Neural progenitor cell (in vitro differentiated cells): ENCODE data around the gene STPG4. TPM values are rescaled to one million over a fixed set of nuclear protein-coding genes. Genes with fewer than 3 reads are reported as not detected.

ENCODE experiments used
- DNase-seq: peaks from one replicate; pipeline ENCODE4 v3.0.0-alpha.2; 2016; ENCODE audit warnings: low spot score
- H2AFZ ChIP-seq: fragments of 200-600 bp; sonication (generic); replicated peaks from 2 replicates; pipeline ENCODE4 v1.6.1; 2016; ENCODE audit warnings: antibody characterized with exemption
- H3F3A ChIP-seq: fragments of 200-600 bp; sonication (generic); 2 replicates; pipeline ENCODE4 v1.6.1; 2016; ENCODE audit warnings: antibody characterized with exemption, low read depth
- H3K27ac ChIP-seq: fragments of 200-600 bp; sonication (generic); 2 replicates; pipeline ENCODE4 v1.5.1; 2016; ENCODE audit warnings: mild to moderate bottlenecking
- H3K27me3 ChIP-seq: fragments of 200-600 bp; sonication (generic); 2 replicates; pipeline ENCODE4 v1.6.1; 2016; ENCODE audit warnings: mild to moderate bottlenecking, moderate library complexity
- H3K36me3 ChIP-seq: fragments of 200-600 bp; sonication (generic); 2 replicates; pipeline ENCODE4 v1.5.1; 2016
- H3K4me1 ChIP-seq: fragments of 200-600 bp; sonication (generic); 2 replicates; pipeline ENCODE4 v1.6.1; 2016; ENCODE audit warnings: mixed run types
- H3K4me2 ChIP-seq: fragments of 200-600 bp; sonication (generic); 2 replicates; pipeline ENCODE4 v1.6.1; 2016
- H3K4me3 ChIP-seq: fragments of 200-600 bp; sonication (generic); 2 replicates; pipeline ENCODE4 v1.5.1; 2016
- H3K79me2 ChIP-seq: fragments of 200-600 bp; sonication (generic); 2 replicates; pipeline ENCODE4 v1.6.1; 2016; ENCODE audit warnings: low read depth
- H3K9ac ChIP-seq: fragments of 200-600 bp; sonication (generic); 2 replicates; pipeline ENCODE4 v1.6.1; 2016
- H3K9me3 ChIP-seq: fragments of 200-600 bp; sonication (generic); 2 replicates; pipeline ENCODE4 v1.5.1; 2016; ENCODE audit warnings: low read depth
- H4K20me1 ChIP-seq: fragments of 200-600 bp; sonication (generic); 2 replicates; pipeline ENCODE4 v1.6.1; 2016; ENCODE audit warnings: low read depth
- H3K27ac Mint-ChIP-seq: 3 replicates; pipeline ENCODE4 v1.8.0; 2021; ENCODE audit warnings: mixed read lengths
- H3K27me3 Mint-ChIP-seq: 2 replicates; pipeline ENCODE4 v1.8.0; 2022; ENCODE audit warnings: low read depth, mild to moderate bottlenecking, inconsistent platforms, moderate library complexity, mixed read lengths; ENCODE audit not compliant: insufficient read depth
- H3K36me3 Mint-ChIP-seq: 3 replicates; pipeline ENCODE4 v1.8.0; 2021; ENCODE audit warnings: mixed read lengths
- H3K4me1 Mint-ChIP-seq: 3 replicates; pipeline ENCODE4 v1.8.0; 2021; ENCODE audit warnings: mixed read lengths
- H3K4me3 Mint-ChIP-seq: 3 replicates; pipeline ENCODE4 v1.8.0; 2021; ENCODE audit warnings: mild to moderate bottlenecking, moderate library complexity, mixed read lengths
- H3K9me3 Mint-ChIP-seq: 3 replicates; pipeline ENCODE4 v1.8.0; 2020; ENCODE audit warnings: mixed read lengths
- EZH2 ChIP-seq: fragments of 200-600 bp; sonication (generic); IDR thresholded peaks from 2 replicates; pipeline ENCODE4 v1.6.1; 2017; ENCODE audit warnings: antibody characterized with exemption, mild to moderate bottlenecking, moderate library complexity
- EZH2phosphoT487 ChIP-seq: fragments of 200-600 bp; sonication (generic); IDR thresholded peaks from 2 replicates; pipeline ENCODE4 v1.6.1; 2017; ENCODE audit warnings: antibody characterized with exemption
- total RNA-seq: library from RNA; depleted of rRNA; stranded (reverse); fragments of >200 nt; gene quantifications from 2 replicates; pipeline ENCODE4 v1.2.3, GENCODE V29; 2015; ENCODE audit warnings: low replicate concordance
- TF ChIP-seq, protein P1 (sequence below): fragments of 200-600 bp; sonication (generic); IDR thresholded peaks from 2 replicates; pipeline ENCODE4 v1.5.1; 2017; ENCODE audit warnings: antibody characterized with exemption, mild to moderate bottlenecking

STPG4 gene
- total RNA-seq, 1 donor from 2014 or later, result not detected

DNA sequence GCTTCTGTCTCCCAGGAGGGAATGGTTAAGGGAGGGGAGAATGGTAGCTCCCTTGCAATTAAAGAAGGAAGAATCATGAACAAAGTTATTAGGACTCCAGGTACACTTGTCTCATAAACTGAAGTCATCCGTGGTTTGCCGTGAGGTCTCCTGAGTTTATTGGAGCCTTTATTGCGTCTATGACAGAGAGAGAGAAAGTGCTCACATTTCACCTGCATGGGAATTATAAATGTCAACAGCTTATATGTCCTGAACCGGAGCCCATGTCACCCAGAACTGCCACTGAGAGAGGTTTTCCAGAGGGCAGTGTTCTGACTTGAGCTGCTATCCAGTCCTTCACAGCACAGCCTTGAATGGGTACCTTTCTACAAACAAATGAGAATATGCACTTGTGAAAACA, 104.3 kb downstream of the STPG4 start:
- no peak overlapping the region for H3K27ac ChIP-seq
- H3K27me3 ChIP-seq, result no peaks in the 10 kb centered on the region
- H3K36me3 ChIP-seq, result no peaks in the 10 kb centered on the region
- peaks cover 4% of the 10 kb centered on the region for H3K4me1 ChIP-seq
- H3K27me3 Mint-ChIP-seq, result peaks cover 9% of the 10 kb centered on the region
- no peaks in the 10 kb centered on the region for H3K79me2 ChIP-seq
- no peaks in the 10 kb centered on the region for H4K20me1 ChIP-seq
- TF ChIP-seq, protein P1, sequence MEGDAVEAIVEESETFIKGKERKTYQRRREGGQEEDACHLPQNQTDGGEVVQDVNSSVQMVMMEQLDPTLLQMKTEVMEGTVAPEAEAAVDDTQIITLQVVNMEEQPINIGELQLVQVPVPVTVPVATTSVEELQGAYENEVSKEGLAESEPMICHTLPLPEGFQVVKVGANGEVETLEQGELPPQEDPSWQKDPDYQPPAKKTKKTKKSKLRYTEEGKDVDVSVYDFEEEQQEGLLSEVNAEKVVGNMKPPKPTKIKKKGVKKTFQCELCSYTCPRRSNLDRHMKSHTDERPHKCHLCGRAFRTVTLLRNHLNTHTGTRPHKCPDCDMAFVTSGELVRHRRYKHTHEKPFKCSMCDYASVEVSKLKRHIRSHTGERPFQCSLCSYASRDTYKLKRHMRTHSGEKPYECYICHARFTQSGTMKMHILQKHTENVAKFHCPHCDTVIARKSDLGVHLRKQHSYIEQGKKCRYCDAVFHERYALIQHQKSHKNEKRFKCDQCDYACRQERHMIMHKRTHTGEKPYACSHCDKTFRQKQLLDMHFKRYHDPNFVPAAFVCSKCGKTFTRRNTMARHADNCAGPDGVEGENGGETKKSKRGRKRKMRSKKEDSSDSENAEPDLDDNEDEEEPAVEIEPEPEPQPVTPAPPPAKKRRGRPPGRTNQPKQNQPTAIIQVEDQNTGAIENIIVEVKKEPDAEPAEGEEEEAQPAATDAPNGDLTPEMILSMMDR, result no peak
- TF ChIP-seq EZH2phosphoT487 (no peak), EZH2 (no peak)
- peaks cover 22% of the 10 kb centered on the region for H3K36me3 Mint-ChIP-seq
- H3K9me3 ChIP-seq, result no peaks in the 10 kb centered on the region
- no peak for DNase-seq
- H3K9ac ChIP-seq, result no peak overlapping the region
- H3K4me3 ChIP-seq, result no peak overlapping the region
- no peaks in the 10 kb centered on the region for H3F3A ChIP-seq
- no peak overlapping the region for H3K4me3 Mint-ChIP-seq
- no peak overlapping the region for H2AFZ ChIP-seq
- no peak overlapping the region for H3K27ac Mint-ChIP-seq
- peaks cover 20% of the 10 kb centered on the region for H3K4me1 Mint-ChIP-seq
- H3K9me3 Mint-ChIP-seq, result no peaks in the 10 kb centered on the region
- H3K4me2 ChIP-seq, result no peak overlapping the region

DNA sequence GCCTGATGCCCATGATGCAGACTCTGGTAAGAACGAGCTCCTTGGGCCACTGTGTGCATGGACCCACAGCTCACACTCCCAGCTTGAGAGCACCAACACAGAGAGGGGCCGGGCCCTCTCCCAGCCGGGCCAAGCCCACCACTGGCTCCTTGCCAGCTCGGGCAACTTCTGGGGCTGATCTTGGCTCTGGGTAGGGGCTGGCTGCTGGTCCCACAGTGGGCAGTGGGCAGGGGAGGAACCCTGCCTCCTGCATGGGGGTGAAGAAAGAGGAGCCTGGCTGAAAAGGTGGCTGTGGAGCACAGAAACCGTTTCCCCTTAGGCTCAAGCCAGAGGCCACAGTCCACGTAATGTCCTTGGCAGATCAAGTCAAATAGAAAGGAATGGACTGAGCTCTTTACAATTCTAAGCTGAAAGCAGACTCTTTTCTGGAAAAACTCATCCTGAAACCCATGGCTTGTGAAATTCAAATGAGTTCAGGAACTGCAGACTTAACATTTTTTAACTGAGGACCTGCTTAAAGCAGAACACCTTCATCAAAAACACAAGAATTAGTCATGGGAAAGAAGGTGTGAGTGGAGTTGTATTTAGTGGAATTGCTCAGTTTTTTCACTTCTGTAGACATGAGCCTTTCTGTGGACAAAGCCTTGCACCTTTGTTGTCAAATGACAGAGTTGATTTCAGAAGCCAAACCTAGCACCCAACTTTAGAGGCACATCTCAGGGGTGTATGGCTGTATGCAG, 104.9 kb downstream of the STPG4 start:
- no peaks in the 10 kb centered on the region for H3K36me3 ChIP-seq
- no peaks in the 10 kb centered on the region for H3K9me3 ChIP-seq
- H3K4me3 ChIP-seq, result no peak overlapping the region
- Mint-ChIP-seq H3K4me3 (no peak overlapping the region), H3K9me3 (no peaks in the 10 kb centered on the region), H3K4me1 (peaks cover 25% of the 10 kb centered on the region), H3K36me3 (peaks cover 27% of the 10 kb centered on the region), H3K27me3 (peaks cover 9% of the 10 kb centered on the region), H3K27ac (peak overlapping the region; percentile 66)
- H4K20me1 ChIP-seq, result no peaks in the 10 kb centered on the region
- no peak overlapping the region for H3K9ac ChIP-seq
- no peak for TF ChIP-seq EZH2
- TF ChIP-seq, protein P1, result no peak
- TF ChIP-seq EZH2phosphoT487, result no peak
- H3K4me2 ChIP-seq, result no peak overlapping the region
- H2AFZ ChIP-seq, result no peak overlapping the region
- no peak for DNase-seq
- no peaks in the 10 kb centered on the region for H3F3A ChIP-seq
- peaks cover 4% of the 10 kb centered on the region for H3K4me1 ChIP-seq
- no peaks in the 10 kb centered on the region for H3K27me3 ChIP-seq
- no peak overlapping the region for H3K27ac ChIP-seq
- no peaks in the 10 kb centered on the region for H3K79me2 ChIP-seq

DNA sequence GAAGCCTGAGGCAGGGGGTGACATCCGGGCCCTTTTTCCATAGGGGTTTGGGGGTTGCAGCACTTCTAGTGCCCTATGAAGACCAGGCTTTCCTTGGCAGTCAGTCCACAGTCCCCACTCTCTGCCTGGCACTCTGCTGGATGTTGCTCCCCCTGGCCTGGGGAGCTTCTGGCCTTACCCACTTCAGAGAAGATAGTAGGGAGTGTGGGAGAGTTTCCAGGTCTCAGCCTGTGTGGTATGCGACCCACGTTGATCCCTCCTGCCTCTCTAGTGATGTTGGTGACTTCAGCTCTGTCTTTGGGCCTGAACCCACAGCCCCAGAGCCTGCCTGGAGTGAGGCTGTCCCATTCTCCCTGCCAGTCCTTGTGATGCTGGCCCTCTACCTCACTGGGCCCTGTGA, 105.6 kb downstream of the STPG4 start:
- H2AFZ ChIP-seq, result no peak overlapping the region
- H3K36me3 Mint-ChIP-seq, result peaks cover 26% of the 10 kb centered on the region
- no peak for DNase-seq
- TF ChIP-seq, protein P1, result no peak
- no peak for TF ChIP-seq EZH2
- no peak for TF ChIP-seq EZH2phosphoT487
- H4K20me1 ChIP-seq, result no peaks in the 10 kb centered on the region
- H3K4me3 ChIP-seq, result no peak overlapping the region
- H3K4me2 ChIP-seq, result no peak overlapping the region
- H3K9me3 ChIP-seq, result no peaks in the 10 kb centered on the region
- no peak overlapping the region for H3K4me3 Mint-ChIP-seq
- H3F3A ChIP-seq, result no peaks in the 10 kb centered on the region
- no peak overlapping the region for H3K27ac ChIP-seq
- peaks cover 4% of the 10 kb centered on the region for H3K4me1 ChIP-seq
- H3K27ac Mint-ChIP-seq, result peak overlapping the region; percentile 66
- peaks cover 11% of the 10 kb centered on the region for H3K27me3 Mint-ChIP-seq
- no peaks in the 10 kb centered on the region for H3K9me3 Mint-ChIP-seq
- H3K79me2 ChIP-seq, result no peaks in the 10 kb centered on the region
- no peaks in the 10 kb centered on the region for H3K27me3 ChIP-seq
- H3K36me3 ChIP-seq, result no peaks in the 10 kb centered on the region
- H3K4me1 Mint-ChIP-seq, result peaks cover 29% of the 10 kb centered on the region
- no peak overlapping the region for H3K9ac ChIP-seq
